HepG2 (cell line): Measurements from ENCODE around the gene TOP2A. TPM values are rescaled to one million over a fixed set of nuclear protein-coding genes. Genes with fewer than 3 reads are reported as not detected.

ENCODE experiments used
- CAMTA2 ChIP-seq: sonication (generic); formaldehyde crosslinking; IDR thresholded peaks from 2 replicates; pipeline ENCODE4 v1.4.0; 2020; ENCODE audit warnings: mild to moderate bottlenecking, missing genetic modification reagents, borderline replicate concordance
- FOXM1 ChIP-seq: sonication (generic); formaldehyde crosslinking; IDR thresholded peaks from 2 replicates; pipeline ENCODE4 v1.5.0; 2020; ENCODE audit warnings: missing genetic modification reagents
- GPN1 ChIP-seq: sonication (generic); formaldehyde crosslinking; IDR thresholded peaks from 2 replicates; pipeline ENCODE4 v1.5.1; 2020; ENCODE audit warnings: missing genetic modification reagents, borderline replicate concordance
- GRHL1 ChIP-seq: sonication (generic); formaldehyde crosslinking; conservative IDR thresholded peaks from 2 replicates; pipeline ENCODE4 v1.8.0; 2022; ENCODE audit warnings: missing genetic modification reagents
- HDAC1 ChIP-seq: sonication (generic); formaldehyde crosslinking; IDR thresholded peaks from 2 replicates; pipeline ENCODE4 v1.5.1; 2020; ENCODE audit warnings: mild to moderate bottlenecking, missing genetic modification reagents
- HNRNPUL1 ChIP-seq: fragments of 200-400 bp; formaldehyde crosslinking; IDR thresholded peaks from 2 replicates; pipeline ENCODE4 v1.6.1; 2017; ENCODE audit warnings: low read depth, mild to moderate bottlenecking, low read length, moderate library complexity
- KIAA2018 ChIP-seq: sonication (generic); formaldehyde crosslinking; IDR thresholded peaks from 2 replicates; pipeline ENCODE4 v1.5.0; 2020; ENCODE audit warnings: mild to moderate bottlenecking, missing genetic modification reagents, borderline replicate concordance
- MEIS2 ChIP-seq: sonication (generic); formaldehyde crosslinking; IDR thresholded peaks from 2 replicates; pipeline ENCODE4 v1.9.0; 2021; ENCODE audit warnings: mild to moderate bottlenecking, missing genetic modification reagents
- SOX13 ChIP-seq, 3 experiments: fragments of 450-650 bp in 1 of 3; sonication (generic) in 1 of 3; formaldehyde crosslinking in 1 of 3; IDR thresholded peaks in 2 of 3; conservative IDR thresholded peaks in 1 of 3; 2 replicates each; pipeline versions ENCODE4 v1.5.0 to v1.6.1; 2016 to 2020; ENCODE audit warnings: antibody characterized with exemption in 1 of 3, mild to moderate bottlenecking in 1 of 3, missing compliant biosample characterization in 1 of 3, missing genetic modification reagents in 1 of 3, moderate library complexity in 1 of 3
- UBTF ChIP-seq: sonication (generic); formaldehyde crosslinking; IDR thresholded peaks from 2 replicates; pipeline ENCODE4 v1.4.0; 2020; ENCODE audit warnings: mild to moderate bottlenecking, missing genetic modification reagents
- ZBTB1 ChIP-seq: sonication (generic); formaldehyde crosslinking; IDR thresholded peaks from 2 replicates; pipeline ENCODE4 v1.4.0; 2020; ENCODE audit warnings: missing genetic modification reagents, borderline replicate concordance
- ZMYM4 ChIP-seq: sonication (generic); formaldehyde crosslinking; IDR thresholded peaks from 2 replicates; pipeline ENCODE4 v1.8.1; 2023; ENCODE audit warnings: mild to moderate bottlenecking, missing genetic modification reagents
- ZNF136 ChIP-seq: sonication (generic); formaldehyde crosslinking; IDR thresholded peaks from 2 replicates; pipeline ENCODE4 v1.8.1; 2022; ENCODE audit warnings: low read depth, mild to moderate bottlenecking, moderate library complexity, missing genetic modification reagents
- ZNF557 ChIP-seq: sonication (generic); formaldehyde crosslinking; IDR thresholded peaks from 2 replicates; pipeline ENCODE4 v1.4.0; 2020; ENCODE audit warnings: missing genetic modification reagents
- ZNF558 ChIP-seq: sonication (generic); formaldehyde crosslinking; IDR thresholded peaks from 2 replicates; pipeline ENCODE4 v1.9.0; 2022; ENCODE audit warnings: mild to moderate bottlenecking, missing genetic modification reagents, borderline replicate concordance
- ZNF670 ChIP-seq: sonication (generic); formaldehyde crosslinking; IDR thresholded peaks from 2 replicates; pipeline ENCODE4 v1.8.0; 2022; ENCODE audit warnings: mild to moderate bottlenecking, missing genetic modification reagents, borderline replicate concordance
- ZNF772 ChIP-seq: sonication (generic); formaldehyde crosslinking; IDR thresholded peaks from 2 replicates; pipeline ENCODE4 v1.5.0; 2020; ENCODE audit warnings: mild to moderate bottlenecking, missing genetic modification reagents
- polyA plus RNA-seq, 8 experiments: library from polyadenylated mRNA; depleted of rRNA in 3 of 8; stranded (reverse) in 7 of 8; unstranded in 1 of 8; fragments of >200 nt; fragmentation: Illumina TruSeq in 4 of 8; extraction: Trizol in 4 of 8; gene quantifications; 2 replicates each; pipeline versions ENCODE4 v1.2.1 to v1.2.3, GENCODE V29; 2011 to 2016; ENCODE audit warnings: low read depth in 4 of 8, missing spikeins in 1 of 8, mixed read lengths in 1 of 8; ENCODE audit not compliant: insufficient read depth in 1 of 8
- total RNA-seq, 5 experiments: library from RNA; depleted of rRNA; stranded (reverse); fragments of >200 nt; fragmentation: Illumina TruSeq; extraction: Trizol; gene quantifications; 2 replicates each; pipeline ENCODE4 v1.2.3, GENCODE V29; 2016; ENCODE audit warnings: low read depth in 1 of 5

TOP2A gene
- total and polyA plus RNA-seq, 2 of the 13 experiments (the other 11 are each of a cell fraction or from before 2014, with no cell fraction given) = 108 to 327 TPM

GRCh38 chr17:40362696-40363110 is 55.0 kb downstream of the TOP2A start (continued):
- 0 out of 2 replicates have a peak, but pooled peaks have one; percentile 41 for TF ChIP-seq ZNF557 (CRISPR knock-in tag)
- TF ChIP-seq FOXM1 (CRISPR knock-in tag) = no peak
- peak; percentile 87 for TF ChIP-seq HDAC1 (CRISPR knock-in tag)
- peak; percentile 90; the same call in 1 of the 2 replicates for TF ChIP-seq ZNF772
- TF ChIP-seq CAMTA2 = no peak
- peak; percentile 83 for TF ChIP-seq ZMYM4 (CRISPR knock-in tag)
- no peak for TF ChIP-seq SOX13 (IDR thresholded peaks at IDR 0.05)
- peak in 1 of 2 experiments; percentile 36; a peak in 1 of 4 replicates for TF ChIP-seq SOX13 (CRISPR knock-in tag; conservative IDR thresholded peaks at IDR 0.05 in 1 of 2, IDR thresholded peaks at IDR 0.05 in 1 of 2)
- 0 out of 2 replicates have a peak, but pooled peaks have one; percentile 58 for TF ChIP-seq ZNF136 (CRISPR knock-in tag)
- TF ChIP-seq ZNF670 (CRISPR knock-in tag) = peak; percentile 87; the same call in 1 of the 2 replicates
- peak; percentile 98 for TF ChIP-seq UBTF
- peak; percentile 88 for TF ChIP-seq MEIS2 (CRISPR knock-in tag)
- TF ChIP-seq HNRNPUL1 = no peak
- no peak for TF ChIP-seq GPN1 (CRISPR knock-in tag)
- TF ChIP-seq GRHL1 (CRISPR knock-in tag) = no peak
- 0 out of 2 replicates have a peak, but pooled peaks have one; percentile 78 for TF ChIP-seq ZBTB1 (CRISPR knock-in tag)
- TF ChIP-seq ZNF558 (CRISPR knock-in tag) = peak; percentile 86; the same call in 1 of the 2 replicates
- no peak for TF ChIP-seq KIAA2018 (CRISPR knock-in tag)
